ENCODE measurements around the gene CSNK1E. TPM values are rescaled to one million over a fixed set of nuclear protein-coding genes. Genes with fewer than 3 reads are reported as not detected.

The CSNK1E gene
- total and polyA plus RNA-seq, 2 of the 4 experiments (the other 2 are of a cell fraction), result 116 to 276 TPM

- peak overlapping the region; percentile 68 for H2AFZ ChIP-seq (replicated peaks; ENCODE audit: low read length, poor library complexity)
- H3K9ac ChIP-seq (ENCODE audit: low read depth, low read length), result peak overlapping the region; percentile 72
- POLR2A ChIA-PET (ENCODE audit: unreplicated experiment), result interaction anchor here (0.5 kb wide), 1 partner anchor 34 kb away, joined by 3 read pairs; no protein-coding TSS in a partner anchor
- H3K4ac ChIP-seq (ENCODE audit: low read depth, low read length), result peak overlapping the region; percentile 94
- TF ChIP-seq SMC3 (IDR thresholded peaks at IDR 0.05; ENCODE audit: low read depth, low read length) (no peak), FOS (IDR thresholded peaks at IDR 0.05; ENCODE audit: low read depth, low read length) (no peak), RFX5 (IDR thresholded peaks at IDR 0.05; ENCODE audit: low read depth, low read length) (no peak), RAD21 (IDR thresholded peaks at IDR 0.05; ENCODE audit: low read length) (no peak), NFE2L2 (IDR thresholded peaks at IDR 0.05; ENCODE audit: low read depth, low read length) (no peak), ELK1 (IDR thresholded peaks at IDR 0.05; ENCODE audit: borderline replicate concordance, low read depth, low read length) (no peak), POLR2A (IDR thresholded peaks at IDR 0.05; ENCODE audit: low read depth, low read length) (no peak), RCOR1 (IDR thresholded peaks at IDR 0.05; ENCODE audit: insufficient replicate concordance, low read length) (no peak)
- TF ChIP-seq, protein P1, sequence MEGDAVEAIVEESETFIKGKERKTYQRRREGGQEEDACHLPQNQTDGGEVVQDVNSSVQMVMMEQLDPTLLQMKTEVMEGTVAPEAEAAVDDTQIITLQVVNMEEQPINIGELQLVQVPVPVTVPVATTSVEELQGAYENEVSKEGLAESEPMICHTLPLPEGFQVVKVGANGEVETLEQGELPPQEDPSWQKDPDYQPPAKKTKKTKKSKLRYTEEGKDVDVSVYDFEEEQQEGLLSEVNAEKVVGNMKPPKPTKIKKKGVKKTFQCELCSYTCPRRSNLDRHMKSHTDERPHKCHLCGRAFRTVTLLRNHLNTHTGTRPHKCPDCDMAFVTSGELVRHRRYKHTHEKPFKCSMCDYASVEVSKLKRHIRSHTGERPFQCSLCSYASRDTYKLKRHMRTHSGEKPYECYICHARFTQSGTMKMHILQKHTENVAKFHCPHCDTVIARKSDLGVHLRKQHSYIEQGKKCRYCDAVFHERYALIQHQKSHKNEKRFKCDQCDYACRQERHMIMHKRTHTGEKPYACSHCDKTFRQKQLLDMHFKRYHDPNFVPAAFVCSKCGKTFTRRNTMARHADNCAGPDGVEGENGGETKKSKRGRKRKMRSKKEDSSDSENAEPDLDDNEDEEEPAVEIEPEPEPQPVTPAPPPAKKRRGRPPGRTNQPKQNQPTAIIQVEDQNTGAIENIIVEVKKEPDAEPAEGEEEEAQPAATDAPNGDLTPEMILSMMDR (conservative IDR thresholded peaks at IDR 0.05; ENCODE audit: low read depth, low read length), result no peak
- peak overlapping the region; percentile 79; the same call in 1 of the 2 replicates for H3K56ac ChIP-seq (ENCODE audit: extremely low read depth, insufficient read depth, low read length)
- H3K23ac ChIP-seq (ENCODE audit: low read depth, low read length), result peak overlapping the region; percentile 78
- peak overlapping the region; percentile 96 for H2BK5ac ChIP-seq (ENCODE audit: low read depth, low read length, poor library complexity, severe bottlenecking)
- WGBS, 2 experiments (ENCODE audit: extremely low coverage in 2 of 2, insufficient read length in 1 of 2), result 0% methylated on average over 3 of the region's 14 CpGs; no CpG with 5 or more reads in 1 of the 2 experiments
- H3K4me1 ChIP-seq (ENCODE audit: control insufficient read depth, insufficient read depth, low read length), result peaks cover 26% of the 10 kb centered on the region
- CTCF ChIA-PET, result interaction anchor here (0.6 kb wide), 2 partner anchors 167 to 825 kb away, joined by 3 read pairs; no protein-coding TSS in a partner anchor
- no peak overlapping the region for H2BK20ac ChIP-seq (ENCODE audit: low read depth, low read length)
- peak overlapping the region; percentile 93 for H3K18ac ChIP-seq (ENCODE audit: low read depth, low read length)
- no peaks in the 10 kb centered on the region for H3K27me3 ChIP-seq (ENCODE audit: control insufficient read depth, insufficient read depth, low read length)
- BruUV-seq (replicated peaks), result no TSS peak
- H2AK9ac ChIP-seq (replicated peaks; ENCODE audit: low read depth, low read length, poor library complexity), result no peak overlapping the region
- H4K20me1 ChIP-seq (ENCODE audit: insufficient read depth, low read length), result peaks cover 71% of the 10 kb centered on the region
- dilution Hi-C loops (cut with HindIII; ENCODE audit: low sequenced_read_pairs, unreplicated experiment), result no loop called here
- H3K9me3 ChIP-seq (ENCODE audit: control insufficient read depth, insufficient read depth, low read length), result no peaks in the 10 kb centered on the region
- peak overlapping the region; percentile 95 for H3K4me2 ChIP-seq (ENCODE audit: low read depth, low read length)
- H4K91ac ChIP-seq (ENCODE audit: insufficient read depth, low read depth, low read length), result peak overlapping the region; percentile 72; the same call in 1 of the 2 replicates
- in situ Hi-C loops (cut with MboI; ENCODE audit: low sequenced_read_pairs), result no loop called here
- peak overlapping the region; percentile 90 for H3K14ac ChIP-seq (replicated peaks; ENCODE audit: low read depth, low read length)
- peak overlapping the region; percentile 74 for H2BK120ac ChIP-seq (ENCODE audit: low read depth, low read length)
- ATAC-seq (ENCODE audit: low read depth) (peak; percentile 77), DNase-seq (peak; percentile 81)
- H3K4me3 ChIP-seq (ENCODE audit: insufficient read depth, low read depth, low read length), result peak overlapping the region; percentile 20; the same call in 1 of the 2 replicates
- peaks cover 15 to 80% of the 10 kb centered on the region in 2 experiments for H3K79me1 ChIP-seq (ENCODE audit: low read depth in 1 of 2, low read length in 2 of 2)
- peak overlapping the region; percentile 48; the same call in 1 of the 2 replicates for H2AK5ac ChIP-seq (ENCODE audit: low read depth, low read length)
- peaks cover 35% of the 10 kb centered on the region for H3K9me1 ChIP-seq (ENCODE audit: insufficient read depth, low read length)
- H2BK15ac ChIP-seq (ENCODE audit: low read depth, low read length), result peak overlapping the region; percentile 79; the same call in 1 of the 3 replicates
- peak overlapping the region; percentile 26 to 97; a peak in 3 of 4 replicates for H4K8ac ChIP-seq (ENCODE audit: low read depth in 2 of 2, low read length in 2 of 2)
- intact Hi-C loops (cut with micrococcal nuclease), result no loop called here
- peak overlapping the region; percentile 88 for H4K5ac ChIP-seq (ENCODE audit: low read depth, low read length)
- no peaks in the 10 kb centered on the region for H3K36me3 ChIP-seq (ENCODE audit: control insufficient read depth, insufficient read depth, low read length)
- peak overlapping the region; percentile 96 for H3K27ac ChIP-seq (ENCODE audit: insufficient read depth, low read length)
Observed at GRCh38 chr22:38257181-38257580, 60.1 kb downstream of the CSNK1E start.

All from IMR-90 (cell line).